ENCODE measurements around the gene KRT86.

KRT86 gene

GRCh38 chr12:52247622-52248540, 26.6 kb upstream of the KRT86 start:
- DNase-seq (ENCODE audit: low read depth in 2 of 2): no peak
- TF ChIP-seq CTCF (IDR thresholded peaks at IDR 0.05; ENCODE audit: low read depth, low read length): no peak
- no peak overlapping the region for H3K4me3 ChIP-seq (replicated peaks in 1 of 2; ENCODE audit: low read depth in 2 of 2, low read length in 2 of 2)

- no peak overlapping the region for H3K4me3 ChIP-seq (replicated peaks in 1 of 2; ENCODE audit: low read depth in 2 of 2, low read length in 2 of 2)
- TF ChIP-seq CTCF (IDR thresholded peaks at IDR 0.05; ENCODE audit: low read depth, low read length): no peak
- peak in 1 of 2 donors; percentile 53 for DNase-seq (ENCODE audit: low read depth in 2 of 2)
Measured at GRCh38 chr12:52248541-52249461, 25.6 kb upstream of the KRT86 start.

- no peak for TF ChIP-seq CTCF (IDR thresholded peaks at IDR 0.05; ENCODE audit: low read depth, low read length)
- no peak for DNase-seq (ENCODE audit: low read depth in 2 of 2)
- H3K4me3 ChIP-seq (replicated peaks in 1 of 2; ENCODE audit: low read depth in 2 of 2, low read length in 2 of 2): no peak overlapping the region
Measured at GRCh38 chr12:52249511-52250047, 24.9 kb upstream of the KRT86 start.

GRCh38 chr12:52250048-52250990, 24.1 kb upstream of the KRT86 start:
- no peak for TF ChIP-seq CTCF (IDR thresholded peaks at IDR 0.05; ENCODE audit: low read depth, low read length)
- H3K4me3 ChIP-seq (replicated peaks in 1 of 2; ENCODE audit: low read depth in 2 of 2, low read length in 2 of 2): no peak overlapping the region
- DNase-seq (ENCODE audit: low read depth in 2 of 2): no peak

- no peak for TF ChIP-seq CTCF (IDR thresholded peaks at IDR 0.05; ENCODE audit: low read depth, low read length)
- no peak for DNase-seq (ENCODE audit: low read depth in 2 of 2)
- H3K4me3 ChIP-seq (replicated peaks in 1 of 2; ENCODE audit: low read depth in 2 of 2, low read length in 2 of 2): no peak overlapping the region
Measured at GRCh38 chr12:52251367-52252051, 22.9 kb upstream of the KRT86 start.
